ENCODE measurements around the gene CHML.

CHML gene

DNA sequence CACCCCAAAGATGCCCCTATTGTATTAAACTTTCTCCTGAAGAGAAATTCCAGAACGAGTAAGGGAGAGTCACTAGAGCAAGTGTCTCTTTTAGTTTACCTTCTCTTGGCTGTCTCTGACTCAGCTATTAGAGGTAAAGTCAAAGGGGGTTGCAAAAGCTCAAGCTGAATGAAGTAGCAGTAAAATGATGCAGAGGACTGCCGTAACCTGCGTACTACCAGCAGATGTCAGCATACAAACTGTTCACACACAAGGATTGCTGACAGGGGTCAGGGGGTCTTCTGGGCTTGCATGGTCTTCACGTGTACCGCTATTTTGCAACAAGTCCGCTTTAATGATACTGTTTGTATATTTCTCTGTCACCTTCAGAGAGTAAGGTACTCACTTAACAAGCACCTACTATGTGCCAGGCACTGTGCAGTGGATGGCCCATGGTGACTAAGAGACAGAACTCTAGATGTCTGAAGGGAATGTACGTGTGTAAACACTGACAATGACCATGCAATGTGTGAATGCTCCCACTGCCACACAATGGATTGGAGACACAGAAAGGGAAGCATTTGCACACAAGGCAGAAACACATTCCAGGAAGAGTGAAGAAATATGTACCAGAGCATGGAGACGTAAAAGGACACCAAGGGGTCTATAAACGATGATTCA lies 34.9 kb downstream of the CHML start:
- TF ChIP-seq CTCF (IDR thresholded peaks at IDR 0.05; ENCODE audit: insufficient read depth, low read length, missing control alignments), result no peak
- H3K4me3 ChIP-seq (ENCODE audit: low read depth, low read length), result no peak overlapping the region
- DNase-seq (ENCODE audit: low read depth, low spot score), result no peak
- ChIA-PET POLR2A (no interaction called here), CTCF (interaction anchor here (1.1 to 1.3 kb wide), 2 partner anchors 22 to 229 kb away, joined by 3 to 4 read pairs; no protein-coding TSS in a partner anchor)

DNA sequence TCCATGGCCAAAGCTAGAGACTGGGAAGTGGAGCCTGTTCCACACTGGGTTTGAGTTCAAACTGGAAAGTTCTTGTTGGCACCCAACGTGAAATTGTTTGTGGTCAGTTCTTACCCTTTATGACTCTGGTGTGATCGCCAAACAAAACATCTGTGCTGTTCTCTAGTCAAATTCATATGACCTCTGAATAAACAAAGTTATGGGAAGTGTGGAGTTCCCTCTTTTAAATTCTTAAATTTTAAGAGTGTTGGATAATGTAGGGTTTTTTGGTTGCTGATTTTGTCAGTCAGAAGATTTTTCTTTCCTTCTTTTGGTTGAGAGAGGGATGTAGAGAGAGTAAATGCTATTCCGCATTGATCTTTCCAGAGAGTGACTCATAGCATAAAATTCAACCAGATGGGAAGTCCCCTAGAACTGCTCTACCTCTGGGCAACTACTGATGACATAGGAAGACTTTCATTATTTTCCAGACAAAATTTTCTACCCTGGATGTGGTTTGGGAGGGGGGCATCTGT lies 36.4 kb downstream of the CHML start:
- H3K4me3 ChIP-seq (ENCODE audit: low read depth, low read length), result no peak overlapping the region
- TF ChIP-seq CTCF (IDR thresholded peaks at IDR 0.05; ENCODE audit: insufficient read depth, low read length, missing control alignments), result no peak
- CTCF ChIA-PET, result interaction anchor here (2.5 kb wide), 1 partner anchor 8 kb away, joined by 24 read pairs; no protein-coding TSS in a partner anchor
- no peak for DNase-seq (ENCODE audit: low read depth, low spot score)
- POLR2A ChIA-PET, result no interaction called here

DNA sequence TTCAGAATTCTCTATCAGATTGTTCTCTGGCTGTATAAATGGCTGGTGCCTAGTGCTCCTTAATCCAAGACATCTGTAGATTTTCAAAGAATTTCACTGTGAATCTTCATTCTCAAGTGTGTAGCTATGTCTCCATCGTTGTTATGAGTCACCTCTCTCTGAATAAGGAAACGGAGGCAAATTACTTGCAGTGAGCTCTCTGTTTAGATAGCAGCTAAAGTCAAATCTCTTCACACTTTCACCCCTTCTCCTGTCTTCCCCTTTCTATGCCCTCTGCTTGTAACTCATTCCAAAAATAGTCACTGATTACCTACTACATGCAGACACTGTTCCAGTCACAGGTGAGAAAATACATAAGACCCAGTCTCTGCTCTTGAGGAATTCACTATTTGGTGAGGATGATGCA lies 39.7 kb downstream of the CHML start:
- no peak for TF ChIP-seq CTCF (IDR thresholded peaks at IDR 0.05; ENCODE audit: insufficient read depth, low read length, missing control alignments)
- ChIA-PET CTCF (interaction anchor here (2.2 kb wide), 1 partner anchor 10 kb away, joined by 12 read pairs; no protein-coding TSS in a partner anchor), POLR2A (interaction anchor here (0.6 kb wide), 1 partner anchor 217 kb away, joined by 3 read pairs; no protein-coding TSS in a partner anchor)
- H3K4me3 ChIP-seq (ENCODE audit: low read depth, low read length), result no peak overlapping the region
- DNase-seq (ENCODE audit: low read depth, low spot score), result no peak

GRCh38 chr1:241598249-241598648 lies 41.9 kb downstream of the CHML start:
- CTCF ChIA-PET, result interaction anchor here (0.8 to 1.8 kb wide), 3 partner anchors 12 to 244 kb away, joined by 4 to 17 read pairs (median 5); no protein-coding TSS in a partner anchor
- POLR2A ChIA-PET, result no interaction called here
- TF ChIP-seq CTCF (IDR thresholded peaks at IDR 0.05; ENCODE audit: insufficient read depth, low read length, missing control alignments), result no peak
- no peak overlapping the region for H3K4me3 ChIP-seq (ENCODE audit: low read depth, low read length)
- no peak for DNase-seq (ENCODE audit: low read depth, low spot score)

- no peak for DNase-seq (ENCODE audit: low read depth, low spot score)
- TF ChIP-seq CTCF (IDR thresholded peaks at IDR 0.05; ENCODE audit: insufficient read depth, low read length, missing control alignments), result no peak
- ChIA-PET POLR2A (no interaction called here), CTCF (interaction anchor here (1.6 to 1.8 kb wide), 2 partner anchors 14 to 245 kb away, joined by 4 to 17 read pairs; no protein-coding TSS in a partner anchor)
- no peak overlapping the region for H3K4me3 ChIP-seq (ENCODE audit: low read depth, low read length)
These were observed 43.5 kb downstream of the CHML start for GRCh38 chr1:241596633-241597032.

DNA sequence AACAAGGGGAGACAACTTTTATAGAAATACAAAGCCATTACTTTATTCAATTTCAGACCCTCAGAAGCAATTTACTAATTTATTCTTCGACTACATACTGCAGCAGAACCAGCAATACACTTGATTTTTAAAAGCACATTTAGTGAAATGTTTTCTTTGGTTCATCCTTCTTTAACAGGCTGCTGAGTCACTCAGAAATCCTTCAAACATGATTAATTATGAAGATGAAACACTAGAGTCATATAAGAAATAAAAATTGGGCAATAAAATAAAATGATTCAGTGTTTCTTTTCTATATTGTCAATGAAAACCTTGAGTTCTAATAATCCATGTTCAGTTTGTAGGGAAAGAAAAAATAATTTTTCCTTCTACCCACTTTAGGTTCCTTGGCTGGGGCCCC lies 47.0 kb downstream of the CHML start:
- TF ChIP-seq CTCF (IDR thresholded peaks at IDR 0.05; ENCODE audit: insufficient read depth, low read length, missing control alignments), result no peak
- ChIA-PET POLR2A (no interaction called here), CTCF (interaction anchor here (4.4 kb wide), 1 partner anchor 18 kb away, joined by 18 read pairs; no protein-coding TSS in a partner anchor)
- no peak for DNase-seq (ENCODE audit: low read depth, low spot score)
- no peak overlapping the region for H3K4me3 ChIP-seq (ENCODE audit: low read depth, low read length)
